GM21825 (cell line): ENCODE data around the gene PIKFYVE.
A peak's percentile ranks its signal among the peaks of the same experiment; 100 is the strongest.
"Not testable (repeated sequence)": the region's sequence is repeated elsewhere in the genome, so short reads cannot be mapped to it uniquely, and the experiment has no call there.

Experiments
- ATAC-seq: cut with Tn5 transposase; IDR thresholded peaks from one replicate; pipeline ENCODE4 v1.9.1; 2021; ENCODE audit warnings: mild to moderate bottlenecking, moderate library complexity; ENCODE audit not compliant: unreplicated experiment

Gene PIKFYVE

DNA sequence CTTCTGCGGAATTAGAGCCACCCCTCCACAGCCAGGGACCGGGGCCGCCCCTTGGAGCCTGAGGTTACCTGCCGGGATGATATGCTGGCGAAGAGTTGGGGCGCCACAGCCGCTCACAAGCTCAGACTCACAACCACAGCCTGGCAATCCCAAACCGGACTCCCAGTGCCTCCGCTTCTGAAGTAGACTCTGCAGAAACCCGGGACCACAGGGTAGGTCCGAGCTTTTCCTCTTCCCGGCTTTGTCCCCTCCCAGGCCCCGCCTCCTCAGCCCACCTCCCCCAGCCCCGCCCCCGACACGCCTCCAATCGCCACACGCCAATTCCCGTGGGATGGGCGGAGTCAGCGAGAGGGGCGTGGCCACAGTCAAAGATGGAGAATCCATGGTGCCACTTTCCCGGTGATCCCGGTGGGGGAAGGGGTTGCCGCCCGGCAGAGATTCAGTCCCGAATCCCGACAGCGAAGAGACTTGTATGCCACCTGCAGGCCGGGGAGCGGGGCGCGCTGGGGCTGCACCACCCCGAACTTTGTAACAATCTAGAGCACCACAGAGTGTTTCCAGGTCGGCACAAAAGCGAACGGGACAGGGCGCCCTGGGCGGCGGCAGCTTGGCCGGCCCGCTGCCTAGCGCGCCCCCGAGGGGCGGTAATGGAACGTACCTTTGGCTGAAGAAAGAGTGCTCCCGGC is 11.0 kb upstream of the PIKFYVE start, which contains the start of gene IDH1:
TSS of gene IDH1 (minus strand) at position 201 of the 686 bp plus-strand sequence. CDS start 3,520 bp downstream, outside the sequence.
- ATAC-seq, result peak; percentile 78

DNA sequence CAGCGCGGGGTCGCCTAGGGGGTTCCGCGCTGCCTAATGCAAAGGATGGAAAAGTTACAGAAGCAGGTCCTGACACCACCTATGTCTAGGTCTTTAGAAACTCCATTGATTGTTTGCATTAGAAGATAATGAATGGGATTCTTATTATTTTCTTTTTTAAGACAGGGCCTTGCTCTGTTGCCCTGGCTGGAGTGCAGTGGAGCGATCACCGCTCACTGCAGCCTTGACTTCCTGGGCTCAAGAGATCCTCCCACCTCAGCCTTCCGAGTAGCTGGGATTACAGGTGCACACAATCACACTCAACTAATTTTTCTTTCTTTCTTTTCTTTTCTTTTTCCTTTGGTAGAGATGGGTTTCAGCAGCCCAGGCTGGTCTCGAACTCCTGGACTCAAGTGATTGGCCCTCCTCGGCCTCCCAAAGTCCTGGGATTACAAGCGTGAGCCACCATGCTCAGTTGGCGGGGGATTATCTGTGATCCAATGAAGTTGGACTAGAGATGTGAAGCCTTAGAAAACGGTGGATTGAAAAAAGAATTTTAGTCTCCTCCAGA is 10.4 kb upstream of the PIKFYVE start:
- peak; percentile 18 for ATAC-seq

- no peak for ATAC-seq
These were observed 9.8 kb upstream of the PIKFYVE start for GRCh38 chr2:208256192-208256782.

GRCh38 chr2:208256849-208257813 is 8.9 kb upstream of the PIKFYVE start:
- ATAC-seq, result not testable (repeated sequence)

GRCh38 chr2:208265371-208265800 is 669 bp upstream of the PIKFYVE start:
- ATAC-seq, result peak; percentile 39

GRCh38 chr2:208266553-208266893 is 468 bp downstream of the PIKFYVE start:
- ATAC-seq, result peak; percentile 3

DNA sequence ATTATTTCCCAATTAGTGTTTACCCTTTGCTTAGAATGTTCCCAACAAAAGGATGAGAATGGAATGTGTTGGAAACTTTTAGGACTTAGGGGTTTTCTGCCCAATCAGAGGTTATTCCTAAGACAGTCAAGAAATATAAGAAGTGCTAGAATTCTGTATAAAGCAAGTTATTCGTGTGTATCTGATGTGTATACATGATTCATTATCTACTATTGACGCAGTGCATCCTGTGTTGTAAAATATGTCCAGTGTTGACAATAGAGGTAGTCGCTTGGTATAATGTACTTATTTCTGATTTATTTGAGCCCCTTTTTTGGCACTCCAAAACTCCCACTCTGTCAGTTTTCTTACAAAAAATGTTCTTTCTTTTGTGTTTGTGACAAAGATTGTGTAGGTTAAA is 881 bp downstream of the PIKFYVE start:
- no peak for ATAC-seq

- ATAC-seq, result not testable (repeated sequence)
These were observed 1.5 kb downstream of the PIKFYVE start for GRCh38 chr2:208267526-208267925.

DNA sequence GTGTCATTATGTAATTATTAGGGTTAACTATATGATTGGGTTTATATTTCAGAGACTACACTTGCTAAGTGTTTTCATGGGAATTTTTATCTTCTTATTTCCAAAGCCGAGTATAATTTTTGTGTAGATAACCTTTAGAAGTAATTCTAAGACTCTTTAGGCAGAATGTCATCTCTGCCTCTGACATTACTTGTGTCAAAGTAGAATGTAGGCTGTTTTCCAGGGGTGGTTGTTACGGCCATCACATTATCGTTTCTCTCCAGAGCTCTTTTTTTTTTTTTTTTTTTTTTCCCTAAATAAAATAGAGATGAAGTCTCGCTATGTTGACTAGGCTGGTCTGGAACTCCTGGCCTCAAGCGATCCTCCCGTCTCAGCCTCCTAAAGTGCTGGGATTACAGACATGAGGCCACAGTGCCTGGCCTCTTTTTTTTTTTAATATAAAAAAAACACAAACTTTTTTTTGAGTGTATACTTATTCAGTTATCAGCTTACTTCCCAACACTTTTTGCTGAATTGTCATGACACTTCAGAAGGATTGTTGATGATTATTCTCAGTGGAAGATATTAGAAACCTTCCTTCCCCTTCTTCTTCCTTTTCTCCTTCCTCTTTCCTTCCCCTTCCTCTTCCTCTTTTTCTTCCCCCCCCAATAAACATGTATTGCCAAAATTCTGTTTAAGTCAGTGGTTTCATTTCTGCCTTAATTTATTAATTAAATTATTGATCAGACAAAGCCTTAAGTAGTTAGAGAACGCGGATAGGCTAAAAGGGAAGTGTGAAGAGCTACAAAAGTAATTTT is 2.3 kb downstream of the PIKFYVE start:
- no peak for ATAC-seq

GRCh38 chr2:208269091-208269490 is 3.0 kb downstream of the PIKFYVE start:
- ATAC-seq, result no peak

GRCh38 chr2:208274748-208275147 is 8.7 kb downstream of the PIKFYVE start:
- ATAC-seq, result no peak

DNA sequence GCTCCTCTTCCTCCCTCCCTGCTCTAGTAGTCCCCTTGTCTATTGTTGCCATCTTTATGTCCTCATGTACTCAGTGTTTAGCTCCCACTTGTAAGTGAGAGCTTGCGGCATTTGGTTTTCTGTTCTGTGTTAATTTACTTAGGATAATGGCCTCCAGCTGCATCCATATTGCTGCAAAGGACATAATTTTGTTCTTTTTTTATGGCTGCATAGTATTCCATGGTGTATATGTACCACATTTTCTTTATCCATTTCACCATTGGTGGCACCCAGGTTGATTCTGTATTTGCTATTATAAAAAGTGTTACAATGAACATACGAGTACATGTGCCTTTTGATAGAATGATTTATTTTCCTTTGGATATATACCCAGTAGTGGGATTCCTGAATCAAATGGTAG is 12.5 kb downstream of the PIKFYVE start:
- no peak for ATAC-seq

GRCh38 chr2:208279236-208279635 is 13.2 kb downstream of the PIKFYVE start:
- ATAC-seq, result no peak

- no peak for ATAC-seq
These were observed 14.2 kb downstream of the PIKFYVE start for GRCh38 chr2:208280234-208280633.

DNA sequence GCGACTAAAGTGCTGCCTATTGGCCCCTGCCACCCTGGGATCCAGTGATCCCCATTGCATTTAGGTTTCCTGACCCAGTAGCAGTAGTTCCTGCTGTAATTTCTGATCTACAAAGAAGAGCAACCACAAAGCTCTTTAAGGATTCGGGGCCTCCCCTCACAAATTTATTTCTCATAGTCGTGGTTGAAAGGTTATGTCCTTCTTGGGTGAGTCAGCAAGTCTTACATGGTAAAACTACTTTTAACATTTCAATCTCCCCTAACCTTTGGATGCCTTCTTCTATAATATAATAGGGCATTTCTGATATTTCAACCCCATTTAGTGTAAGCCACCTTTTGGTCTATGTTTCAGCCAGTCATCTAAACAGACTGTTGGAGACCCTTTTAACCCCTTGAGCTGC is 14.9 kb downstream of the PIKFYVE start:
- ATAC-seq, result peak; percentile 79

DNA sequence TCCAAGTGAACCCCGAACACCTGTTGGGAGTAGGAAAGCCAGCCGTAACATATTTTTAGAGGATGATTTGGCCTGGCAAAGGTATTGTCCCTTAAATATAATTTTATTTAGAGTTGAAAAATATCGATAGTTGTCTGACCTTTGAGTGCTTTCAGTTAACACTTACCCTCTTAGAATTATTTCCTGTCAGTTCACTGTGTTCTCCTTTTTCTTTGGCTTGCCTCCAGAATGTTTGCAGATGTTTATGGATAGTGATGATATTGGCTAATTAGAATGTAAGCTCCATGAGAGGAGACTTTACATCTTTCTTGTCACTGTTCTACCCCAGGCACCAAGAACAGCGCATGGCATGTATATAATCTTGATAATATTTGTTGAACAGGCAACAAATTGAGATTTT is 19.8 kb downstream of the PIKFYVE start:
- no peak for ATAC-seq

DNA sequence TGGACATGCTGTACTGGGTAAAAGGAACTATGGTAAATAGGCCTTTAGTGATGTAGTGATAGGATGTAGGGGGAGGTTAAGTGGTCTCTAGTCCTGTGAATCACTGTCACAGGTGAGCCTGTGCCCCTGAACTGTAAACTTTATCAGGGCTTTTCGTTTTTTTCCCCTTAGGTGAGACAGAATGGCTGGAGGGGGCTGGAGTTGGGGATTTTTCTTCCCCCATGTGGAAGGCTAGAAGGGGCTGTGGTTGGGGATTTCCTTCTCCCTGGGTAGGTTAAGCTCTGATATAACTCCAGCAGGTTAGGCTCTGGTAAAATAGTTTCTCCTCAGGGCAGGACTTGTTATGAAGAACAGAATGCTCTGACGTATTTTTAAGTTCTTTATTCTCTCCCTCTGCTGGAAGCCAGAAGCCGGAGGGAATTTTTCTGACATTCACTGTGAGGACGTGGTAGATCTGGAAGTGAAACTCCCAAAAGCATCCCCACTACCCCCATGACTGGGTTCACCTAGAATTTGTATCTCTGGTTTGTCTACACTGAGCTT is 28.5 kb downstream of the PIKFYVE start:
- ATAC-seq, result peak; percentile 68

GRCh38 chr2:208295834-208296233 is 29.8 kb downstream of the PIKFYVE start:
- ATAC-seq, result no peak

DNA sequence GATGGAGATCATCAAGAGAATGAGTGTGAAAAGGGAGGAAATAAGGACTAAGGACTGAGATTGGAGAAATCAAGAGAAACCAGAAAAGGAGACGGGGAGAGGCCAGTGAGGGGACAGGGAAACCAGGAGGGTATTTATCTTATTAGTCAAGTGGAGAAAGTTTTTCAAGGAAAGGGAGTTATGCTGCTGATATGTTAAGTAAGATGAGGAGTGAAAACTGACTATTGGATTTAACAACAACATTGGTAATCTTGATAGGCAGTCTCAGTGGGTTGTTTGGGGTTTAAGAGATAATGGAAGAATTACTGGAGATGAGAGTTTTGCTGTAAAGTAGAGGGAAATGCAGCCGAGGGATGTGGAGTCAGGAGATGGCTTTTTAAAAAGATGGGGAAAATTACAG is 30.6 kb downstream of the PIKFYVE start:
- ATAC-seq, result no peak

GRCh38 chr2:208297961-208298360 is 31.9 kb downstream of the PIKFYVE start:
- ATAC-seq, result no peak
